Embryonic facial prominence (tissue), 1 donor: ENCODE data around the gene ABCB1.
"Not testable (repeated sequence)": the region's sequence is repeated elsewhere in the genome, so short reads cannot be mapped to it uniquely, and the experiment has no call there.

Experiments used
- DNase-seq: peaks from one replicate; pipeline ENCODE4 v3.0.0-alpha.2; 2016; ENCODE audit errors: extremely low spot score

ABCB1 gene

GRCh38 chr7:87473192-87473591 lies 127.5 kb downstream of the ABCB1 start:
- no peak for DNase-seq

DNA sequence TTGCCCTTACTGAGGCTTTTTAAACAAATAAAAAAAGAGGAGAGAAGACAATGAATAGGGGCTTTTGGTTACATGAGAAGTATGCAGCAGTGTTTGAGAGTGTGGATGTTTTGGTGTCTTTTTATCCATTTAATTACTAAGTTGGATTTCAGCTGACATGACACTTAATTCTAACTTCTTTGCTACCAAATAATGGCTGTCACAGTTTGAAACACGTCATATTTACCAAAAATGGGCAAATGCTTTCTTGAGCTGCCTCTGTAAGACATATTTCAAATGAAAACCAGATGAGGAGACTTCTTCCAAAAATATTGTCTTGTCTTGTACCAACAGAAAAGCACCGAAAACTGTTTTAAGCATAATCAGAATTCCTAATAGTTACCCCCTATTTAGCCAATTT lies 129.2 kb downstream of the ABCB1 start:
- no peak for DNase-seq

DNA sequence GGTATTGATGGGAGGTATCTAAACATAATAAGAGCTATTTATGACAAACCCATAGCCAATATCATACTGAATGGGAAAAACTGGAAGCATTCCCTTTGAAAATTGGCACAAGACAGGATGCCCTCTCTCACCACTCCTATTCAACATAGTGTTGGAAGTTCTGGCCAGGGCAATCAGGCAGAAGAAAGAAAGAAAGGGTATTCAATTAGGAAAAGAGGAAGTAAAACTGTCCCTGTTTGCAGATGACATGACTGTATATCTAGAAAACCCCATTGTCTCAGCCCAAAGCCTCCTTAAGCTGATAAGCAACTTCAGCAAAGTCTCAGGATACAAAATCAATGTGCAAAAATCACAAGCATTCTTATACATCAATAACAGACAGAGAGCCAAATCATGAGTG lies 131.5 kb downstream of the ABCB1 start:
- not testable (repeated sequence) for DNase-seq

- DNase-seq, result not testable (repeated sequence)
These were observed 135.2 kb downstream of the ABCB1 start for GRCh38 chr7:87465534-87465880.

DNA sequence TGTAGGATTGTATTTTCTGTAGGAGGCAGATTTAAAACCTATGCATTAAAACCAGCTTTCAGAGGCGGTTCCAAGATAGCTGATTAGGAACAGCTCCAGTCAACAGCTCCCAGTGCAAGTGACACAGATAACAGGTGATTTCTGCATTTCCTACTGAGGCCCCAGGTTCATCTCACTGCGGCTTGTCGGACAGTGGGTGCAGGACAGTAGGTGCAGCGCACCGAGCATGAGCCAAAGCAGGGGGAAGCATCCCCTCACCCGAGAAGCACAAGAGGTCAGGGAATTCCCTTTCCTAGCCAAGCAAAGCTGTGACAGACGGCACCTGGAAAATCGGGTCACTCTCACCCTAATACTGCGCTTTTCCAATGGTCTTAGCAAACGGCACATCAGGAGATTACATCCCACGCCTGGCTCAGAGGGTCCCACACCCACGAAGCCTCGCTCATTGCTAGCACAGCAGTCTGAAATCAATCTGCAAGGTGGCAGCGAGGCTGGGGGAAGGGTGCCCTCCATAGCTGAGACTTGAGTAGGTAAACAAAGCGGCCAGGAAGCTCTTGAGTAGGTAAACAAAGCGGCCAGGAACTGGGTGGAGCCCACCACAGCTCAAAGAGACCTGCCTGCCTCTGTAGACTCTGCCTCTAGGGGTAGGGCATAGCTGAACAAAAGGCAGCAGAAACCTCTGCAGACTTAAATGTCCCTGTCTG lies 135.7 kb downstream of the ABCB1 start:
- not testable (repeated sequence) for DNase-seq

GRCh38 chr7:87463982-87464381 lies 136.7 kb downstream of the ABCB1 start:
- DNase-seq, result no peak

DNA sequence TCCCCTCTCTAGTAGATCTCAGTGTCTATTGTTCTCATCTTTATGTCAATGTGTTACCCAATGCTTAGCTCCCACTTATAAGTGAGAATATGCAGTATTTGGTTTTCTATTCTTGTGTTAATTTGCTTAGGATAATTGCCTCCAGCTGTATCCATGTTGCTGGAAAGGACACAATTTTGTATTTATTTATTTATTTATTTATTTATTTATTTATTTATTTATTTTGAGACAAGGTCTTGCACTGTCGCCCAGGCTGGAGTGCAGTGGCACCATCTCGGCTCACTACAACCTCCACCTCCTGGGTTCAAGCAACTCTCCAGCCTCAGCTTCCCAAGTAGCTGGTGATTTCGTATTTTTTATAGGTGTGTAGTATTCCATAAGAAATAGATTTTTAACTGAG lies 140.2 kb downstream of the ABCB1 start:
- DNase-seq, result not testable (repeated sequence)

DNA sequence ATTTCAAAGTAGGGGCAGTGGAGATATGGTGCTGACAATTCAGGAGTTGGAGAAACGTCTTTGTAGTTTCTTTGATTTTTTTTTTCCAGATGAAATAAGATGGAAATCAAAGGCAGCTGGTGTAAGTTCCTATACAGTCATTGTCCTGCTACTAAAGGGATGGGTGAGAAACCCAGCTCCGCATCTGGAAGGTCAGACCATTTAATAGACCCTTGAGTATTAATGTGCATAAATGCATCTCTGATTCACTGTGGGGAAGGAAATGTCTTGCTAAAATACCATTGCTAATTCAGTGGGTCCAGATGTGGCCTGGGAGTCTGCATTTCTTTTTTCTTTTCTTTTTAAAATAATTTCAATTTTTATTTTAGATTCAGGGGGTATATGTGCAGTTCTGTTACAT lies 140.7 kb downstream of the ABCB1 start:
- no peak for DNase-seq

DNA sequence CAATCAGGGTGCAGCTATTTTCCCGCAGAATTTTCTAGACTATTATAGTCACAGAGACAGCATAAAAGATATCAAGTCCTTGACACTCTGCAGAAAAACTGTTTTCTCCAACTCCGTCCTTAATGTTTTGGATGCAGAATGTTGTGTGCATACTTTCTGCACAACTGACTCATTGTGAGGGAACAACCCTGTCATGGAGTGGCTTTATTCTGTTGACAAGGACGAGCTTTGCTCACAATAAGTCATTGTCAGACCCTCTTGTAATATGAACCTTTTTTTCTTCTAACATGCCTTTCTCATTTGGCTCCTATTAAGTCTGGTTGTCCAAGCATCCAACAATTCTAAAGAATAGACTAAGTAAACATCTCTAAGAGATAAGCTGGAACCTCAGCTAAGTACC lies 142.5 kb downstream of the ABCB1 start:
- no peak for DNase-seq

GRCh38 chr7:87456247-87456646 lies 144.4 kb downstream of the ABCB1 start:
- no peak for DNase-seq
